ENCODE measurements around the gene FGD6.
"Not testable (repeated sequence)": the region's sequence is repeated elsewhere in the genome, so short reads cannot be mapped to it uniquely, and the experiment has no call there.

GRCh38 chr12:95101957-95102356 is 115.3 kb downstream of the FGD6 start:
- TF ChIP-seq CTCF, POLR2A (IDR thresholded peaks at IDR 0.05): not testable (repeated sequence)

All from testis (tissue), 2 donors.